ENCODE measurements around the gene AVPR2.

DNA sequence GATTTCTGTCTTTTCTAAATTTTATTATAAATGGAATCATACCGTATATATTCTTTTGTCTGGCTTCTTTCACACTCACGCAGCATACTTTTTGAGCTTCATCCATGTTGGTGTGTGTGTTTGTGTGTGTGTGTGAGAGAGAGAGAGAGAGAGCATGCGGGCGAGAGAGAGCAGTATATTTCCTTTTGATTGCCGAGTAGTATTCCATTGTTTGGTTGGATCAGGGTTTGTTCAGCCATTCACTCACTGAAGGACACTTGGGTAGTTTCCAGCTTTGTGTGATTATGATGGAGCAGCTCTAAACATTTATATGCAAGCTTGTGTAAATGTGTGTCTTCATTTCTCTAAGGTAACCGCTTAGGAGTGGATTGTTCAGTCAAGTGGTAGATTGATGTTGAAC is 15.3 kb upstream of the AVPR2 start:
- TF ChIP-seq, protein P1, sequence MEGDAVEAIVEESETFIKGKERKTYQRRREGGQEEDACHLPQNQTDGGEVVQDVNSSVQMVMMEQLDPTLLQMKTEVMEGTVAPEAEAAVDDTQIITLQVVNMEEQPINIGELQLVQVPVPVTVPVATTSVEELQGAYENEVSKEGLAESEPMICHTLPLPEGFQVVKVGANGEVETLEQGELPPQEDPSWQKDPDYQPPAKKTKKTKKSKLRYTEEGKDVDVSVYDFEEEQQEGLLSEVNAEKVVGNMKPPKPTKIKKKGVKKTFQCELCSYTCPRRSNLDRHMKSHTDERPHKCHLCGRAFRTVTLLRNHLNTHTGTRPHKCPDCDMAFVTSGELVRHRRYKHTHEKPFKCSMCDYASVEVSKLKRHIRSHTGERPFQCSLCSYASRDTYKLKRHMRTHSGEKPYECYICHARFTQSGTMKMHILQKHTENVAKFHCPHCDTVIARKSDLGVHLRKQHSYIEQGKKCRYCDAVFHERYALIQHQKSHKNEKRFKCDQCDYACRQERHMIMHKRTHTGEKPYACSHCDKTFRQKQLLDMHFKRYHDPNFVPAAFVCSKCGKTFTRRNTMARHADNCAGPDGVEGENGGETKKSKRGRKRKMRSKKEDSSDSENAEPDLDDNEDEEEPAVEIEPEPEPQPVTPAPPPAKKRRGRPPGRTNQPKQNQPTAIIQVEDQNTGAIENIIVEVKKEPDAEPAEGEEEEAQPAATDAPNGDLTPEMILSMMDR (IDR thresholded peaks at IDR 0.05; ENCODE audit: low read length), result no peak
- no peak for TF ChIP-seq EZH2 (optimal IDR thresholded peaks at IDR 0.05; ENCODE audit: low read depth, low read length)
- TF ChIP-seq EZH2phosphoT487 (IDR thresholded peaks at IDR 0.05; ENCODE audit: low read length), result no peak
